GM10248 (cell line): Measurements from ENCODE around the gene C2orf81.
"Not testable (repeated sequence)": the region's sequence is repeated elsewhere in the genome, so short reads cannot be mapped to it uniquely, and the experiment has no call there.

Source experiments
- CTCF ChIA-PET: fragments of 300-600 bp; sonication (Branson Sonifier 250); formaldehyde crosslinking; extraction: SDS; loops from one replicate; lab custom pipeline; 2021; ENCODE audit warnings: antibody characterized with exemption; lab: Yijun Ruan, JAX
- POLR2A ChIA-PET: fragments of 350-650 bp; sonication (Branson Sonifier 250); formaldehyde crosslinking; extraction: SDS; loops from one replicate; lab custom pipeline; 2020; ENCODE audit warnings: antibody characterized with exemption; lab: Yijun Ruan, JAX
- DNase-seq: peaks from one replicate; pipeline ENCODE4 v3.0.0; 2012; ENCODE audit errors: extremely low spot score
- TF ChIP-seq, protein P1 (sequence below): IDR thresholded peaks from 2 replicates; pipeline ENCODE4 v1.5.1; 2012; ENCODE audit warnings: mild to moderate bottlenecking, low read depth; ENCODE audit errors: extremely low read depth, missing control alignments, control extremely low read depth

The C2orf81 gene

DNA sequence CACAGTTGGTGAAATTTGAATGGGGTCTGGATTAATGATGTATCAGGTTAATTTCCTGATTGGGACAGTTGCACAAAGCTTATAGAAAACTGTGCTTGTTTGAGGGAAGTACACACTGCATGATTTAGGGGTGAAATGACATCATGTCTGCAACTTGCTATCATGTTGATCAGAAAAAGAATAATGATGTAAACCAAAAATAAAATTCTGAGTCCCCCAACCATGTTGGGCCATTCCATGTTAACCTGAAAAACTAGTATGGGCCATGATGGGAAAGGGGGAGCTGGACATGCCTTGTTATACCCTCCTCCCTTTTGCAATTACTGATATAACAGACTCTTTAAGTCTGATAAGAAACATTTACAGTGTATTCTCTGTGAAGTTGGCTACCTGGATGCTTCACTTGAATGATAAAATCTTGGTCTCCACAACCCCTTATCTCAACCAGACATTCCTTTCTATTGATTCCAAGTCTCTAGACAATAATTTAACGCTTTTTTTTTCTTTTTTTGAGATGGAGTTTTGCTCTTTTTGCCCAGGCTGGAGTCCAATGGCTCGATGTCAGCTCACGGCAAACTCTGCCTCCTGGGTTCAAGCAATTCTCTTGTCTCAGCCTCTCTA lies 29.3 kb upstream of the C2orf81 start:
- CTCF ChIA-PET = no interaction called here
- POLR2A ChIA-PET = interaction anchor here (1.0 kb wide), 1 partner anchor 10 kb away, joined by 3 read pairs; no protein-coding TSS in a partner anchor
- TF ChIP-seq, protein P1, sequence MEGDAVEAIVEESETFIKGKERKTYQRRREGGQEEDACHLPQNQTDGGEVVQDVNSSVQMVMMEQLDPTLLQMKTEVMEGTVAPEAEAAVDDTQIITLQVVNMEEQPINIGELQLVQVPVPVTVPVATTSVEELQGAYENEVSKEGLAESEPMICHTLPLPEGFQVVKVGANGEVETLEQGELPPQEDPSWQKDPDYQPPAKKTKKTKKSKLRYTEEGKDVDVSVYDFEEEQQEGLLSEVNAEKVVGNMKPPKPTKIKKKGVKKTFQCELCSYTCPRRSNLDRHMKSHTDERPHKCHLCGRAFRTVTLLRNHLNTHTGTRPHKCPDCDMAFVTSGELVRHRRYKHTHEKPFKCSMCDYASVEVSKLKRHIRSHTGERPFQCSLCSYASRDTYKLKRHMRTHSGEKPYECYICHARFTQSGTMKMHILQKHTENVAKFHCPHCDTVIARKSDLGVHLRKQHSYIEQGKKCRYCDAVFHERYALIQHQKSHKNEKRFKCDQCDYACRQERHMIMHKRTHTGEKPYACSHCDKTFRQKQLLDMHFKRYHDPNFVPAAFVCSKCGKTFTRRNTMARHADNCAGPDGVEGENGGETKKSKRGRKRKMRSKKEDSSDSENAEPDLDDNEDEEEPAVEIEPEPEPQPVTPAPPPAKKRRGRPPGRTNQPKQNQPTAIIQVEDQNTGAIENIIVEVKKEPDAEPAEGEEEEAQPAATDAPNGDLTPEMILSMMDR = no peak
- no peak for DNase-seq

DNA sequence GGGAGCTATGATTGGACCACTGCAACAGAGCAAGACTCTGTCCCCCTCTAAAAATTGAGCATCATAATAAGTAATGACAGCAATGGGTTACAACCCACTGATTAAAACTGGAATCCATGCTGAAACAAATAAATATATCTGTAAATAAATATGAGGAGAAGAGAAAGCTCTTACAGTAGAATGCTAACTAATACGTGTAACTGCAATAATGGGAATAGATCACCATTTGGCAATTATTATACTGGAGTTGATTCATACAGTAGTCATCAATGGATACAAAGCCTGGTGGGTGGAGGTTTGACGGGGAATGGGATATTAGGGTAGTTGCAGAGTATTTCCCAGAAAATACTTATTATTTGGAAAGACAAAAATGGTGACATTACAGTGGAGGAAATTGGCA lies 27.4 kb upstream of the C2orf81 start:
- TF ChIP-seq, protein P1 = no peak
- DNase-seq = no peak
- ChIA-PET POLR2A (no interaction called here), CTCF (interaction anchor here (1.5 kb wide), 1 partner anchor 13 kb away, joined by 4 read pairs; no protein-coding TSS in a partner anchor)

DNA sequence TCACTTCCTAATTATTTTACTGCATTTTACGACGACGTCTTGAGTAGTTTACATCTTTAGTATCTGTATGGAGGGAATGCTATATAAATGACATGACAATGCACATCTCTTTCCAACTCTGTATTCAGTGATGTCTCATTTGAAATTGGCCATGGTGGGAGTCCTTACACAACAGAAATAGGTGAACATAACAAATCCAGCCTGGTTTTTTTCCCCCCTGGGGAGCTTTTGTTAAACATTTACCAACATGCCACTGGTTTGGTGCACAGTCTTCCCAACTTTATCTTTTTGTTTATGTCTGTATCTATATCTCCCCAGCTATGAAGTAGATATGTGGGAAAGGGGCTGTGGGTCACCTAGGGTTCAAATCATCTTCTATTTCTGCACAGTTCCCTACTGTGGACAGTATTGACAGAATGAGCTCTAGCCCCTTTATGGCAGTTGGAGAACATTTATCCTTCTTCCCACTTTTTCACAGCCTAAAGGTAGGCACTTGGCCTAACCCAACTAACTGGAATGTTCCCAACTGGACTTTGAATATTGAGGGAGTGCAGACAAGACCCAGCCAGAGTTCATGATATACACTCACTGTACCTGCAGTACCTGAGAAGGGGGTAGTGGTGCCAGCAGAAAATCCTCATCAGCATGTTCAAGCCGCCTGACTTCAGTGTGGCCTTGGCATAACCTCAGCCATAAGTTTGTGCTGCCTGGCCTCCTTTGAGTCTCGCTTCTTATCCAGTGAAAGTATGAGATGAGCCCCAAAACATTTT lies 26.0 kb upstream of the C2orf81 start:
- POLR2A ChIA-PET = no interaction called here
- TF ChIP-seq, protein P1 = no peak
- CTCF ChIA-PET = interaction anchor here (1.5 kb wide), 1 partner anchor 14 kb away, joined by 4 read pairs; no protein-coding TSS in a partner anchor
- no peak for DNase-seq

DNA sequence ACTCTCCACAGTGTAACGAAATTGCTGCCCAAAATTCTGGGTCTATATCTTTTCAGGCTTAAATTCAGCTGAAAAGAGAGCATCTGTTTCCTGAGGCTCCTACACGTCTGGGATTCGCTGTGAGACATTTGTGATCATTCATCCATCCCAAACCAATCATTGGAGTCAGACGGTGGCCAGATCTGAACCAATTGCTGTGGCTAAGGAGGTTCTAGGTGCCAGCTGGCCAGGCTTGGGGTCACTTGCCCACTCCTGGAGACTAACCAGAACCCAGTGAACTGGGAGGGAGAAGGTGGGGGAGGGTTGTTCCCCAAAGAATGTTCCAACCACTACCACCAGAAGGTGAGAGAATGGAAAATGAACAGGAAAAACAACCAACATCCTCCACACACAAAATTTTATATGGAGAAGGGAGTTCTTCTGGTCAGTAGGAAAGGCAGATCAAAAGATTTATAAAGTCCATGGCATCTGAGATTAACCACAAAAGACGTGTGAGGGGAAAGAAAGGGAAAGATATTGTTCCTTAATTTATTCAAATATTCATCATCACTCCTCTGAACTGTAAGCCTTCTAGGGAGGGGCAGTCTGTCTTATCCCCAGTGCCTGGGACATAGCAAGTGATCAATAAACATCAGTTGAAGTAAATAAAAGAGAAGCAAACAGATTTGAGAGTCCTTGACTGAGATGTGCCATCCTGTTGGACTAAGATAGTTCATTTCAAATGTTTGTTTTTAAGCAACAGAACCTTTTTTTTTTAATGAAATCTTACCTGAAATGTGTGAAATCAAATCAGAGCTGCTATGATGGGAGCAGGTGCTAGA lies 23.3 kb upstream of the C2orf81 start:
- ChIA-PET POLR2A (no interaction called here), CTCF (interaction anchor here (0.9 to 1.4 kb wide), 2 partner anchors 8 to 38 kb away, joined by 3 read pairs; partner anchors contain the start of genes CCDC142 and TTC31)
- no peak for DNase-seq
- TF ChIP-seq, protein P1 = no peak

DNA sequence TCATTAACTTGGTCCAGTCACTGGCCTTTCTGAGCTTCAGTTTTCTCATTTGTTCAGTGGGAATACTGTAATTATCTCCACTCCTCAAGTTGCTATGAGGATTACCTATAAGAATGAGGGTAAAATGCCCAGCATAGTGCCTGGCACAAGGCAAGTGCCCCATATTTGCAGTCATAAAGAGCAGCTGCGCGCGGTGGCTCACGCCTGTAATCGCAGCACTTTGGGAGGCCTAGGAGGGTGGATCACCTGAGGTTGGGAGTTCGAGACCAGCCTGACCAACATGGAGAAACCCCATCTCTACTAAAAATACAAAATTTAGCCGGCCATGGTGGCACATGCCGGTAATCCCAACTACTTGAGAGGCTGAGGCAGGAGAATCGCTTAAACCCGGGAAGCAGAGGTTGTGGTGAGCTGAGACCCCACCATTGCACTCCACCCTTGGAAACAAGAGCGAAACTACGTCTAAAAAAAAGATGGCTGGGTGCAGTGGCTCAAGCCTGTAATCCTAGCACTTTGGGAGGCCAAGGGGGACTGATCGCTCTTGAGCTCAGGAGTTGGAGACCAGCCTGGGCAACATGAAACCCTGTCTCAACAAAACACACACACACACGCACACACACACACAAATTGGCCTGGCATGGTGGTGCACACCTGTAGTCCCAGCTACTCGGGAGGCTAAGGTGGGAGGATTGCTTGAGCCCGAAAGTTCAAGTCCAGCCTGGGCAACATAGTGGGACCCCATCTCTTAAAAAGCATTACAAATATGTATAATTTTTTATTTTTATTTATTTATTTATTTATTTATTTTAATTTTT lies 21.3 kb upstream of the C2orf81 start:
- CTCF ChIA-PET = interaction anchor here (1.2 to 1.8 kb wide), 2 partner anchors 10 to 12 kb away, joined by 5 to 7 read pairs; partner anchors contain the start of gene INO80B
- DNase-seq = not testable (repeated sequence)
- POLR2A ChIA-PET = interaction anchor here (1.1 kb wide), 1 partner anchor 15 kb away, joined by 3 read pairs; the partner anchor contains the start of gene WBP1
